Fibroblast of skin of back (primary cell): ENCODE data around the gene TMED1.
"Not testable (repeated sequence)": the region's sequence is repeated elsewhere in the genome, so short reads cannot be mapped to it uniquely, and the experiment has no call there.

Experiments used
- DNase-seq: peaks from one replicate; pipeline ENCODE4 v3.0.0-alpha.2; 2013

The TMED1 gene

DNA sequence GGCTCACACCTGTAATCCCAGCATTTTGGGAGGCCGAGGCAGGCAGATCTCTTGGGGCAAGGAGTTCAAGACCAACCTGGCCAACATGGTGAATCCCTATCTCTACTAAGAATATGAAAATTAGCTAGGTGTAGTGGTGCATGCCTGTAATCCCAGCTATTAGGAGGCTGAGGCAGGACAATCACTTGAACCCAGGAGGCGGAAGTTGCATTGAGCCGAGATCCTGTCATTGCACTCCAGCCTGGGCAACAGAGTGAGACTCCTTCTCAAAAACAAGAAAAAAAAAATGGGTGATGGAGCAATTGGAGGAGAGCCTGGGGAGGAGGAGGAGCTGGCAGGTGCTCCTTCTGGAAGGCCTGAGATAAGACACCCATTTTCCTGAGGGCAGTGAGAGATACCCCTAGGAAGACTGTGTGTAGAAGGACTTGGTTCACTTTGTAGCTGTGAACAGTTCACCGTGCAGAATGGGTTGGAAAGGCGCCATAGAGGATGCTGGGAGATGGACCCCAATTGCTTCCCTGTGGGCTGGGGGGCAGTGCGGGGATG lies 26.6 kb upstream of the TMED1 start:
- no peak for DNase-seq

- peak; percentile 29 for DNase-seq
These were observed 25.2 kb upstream of the TMED1 start for GRCh38 chr19:10861103-10861651.

- DNase-seq: peak; percentile 22
These were observed 22.3 kb upstream of the TMED1 start for GRCh38 chr19:10858204-10858828.

- not testable (repeated sequence) for DNase-seq
These were observed 20.9 kb upstream of the TMED1 start for GRCh38 chr19:10856899-10857298.

DNA sequence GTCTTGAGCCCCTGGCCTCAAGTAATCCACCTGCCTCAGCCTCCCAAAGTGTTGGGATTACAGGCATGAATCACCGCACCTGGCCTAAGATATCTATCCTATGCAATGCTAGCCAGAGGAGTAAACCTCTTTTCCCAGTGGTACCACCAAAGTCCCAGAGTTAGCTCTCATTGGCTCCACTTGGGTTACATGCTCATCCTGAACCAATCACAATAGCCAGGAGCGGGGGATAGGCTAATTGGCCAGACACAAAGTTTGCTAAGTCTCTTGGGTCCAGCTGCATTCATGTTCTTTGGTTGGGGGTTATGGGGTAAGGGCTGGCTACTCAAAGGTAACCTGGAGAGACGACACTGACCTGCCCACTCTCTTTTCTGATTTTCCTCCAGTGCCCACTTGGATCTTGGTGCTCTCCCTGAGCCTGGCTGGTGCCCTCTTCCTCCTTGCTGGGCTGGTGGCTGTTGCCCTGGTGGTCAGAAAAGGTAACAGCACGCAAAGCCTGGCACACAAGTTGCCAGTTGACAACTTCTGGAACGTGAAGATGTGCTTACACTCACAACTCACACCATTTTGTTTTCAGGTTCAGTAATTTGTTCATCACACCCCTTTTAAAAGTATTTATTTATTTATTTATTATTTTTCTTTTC lies 20.0 kb upstream of the TMED1 start:
- DNase-seq: peak; percentile 23

DNA sequence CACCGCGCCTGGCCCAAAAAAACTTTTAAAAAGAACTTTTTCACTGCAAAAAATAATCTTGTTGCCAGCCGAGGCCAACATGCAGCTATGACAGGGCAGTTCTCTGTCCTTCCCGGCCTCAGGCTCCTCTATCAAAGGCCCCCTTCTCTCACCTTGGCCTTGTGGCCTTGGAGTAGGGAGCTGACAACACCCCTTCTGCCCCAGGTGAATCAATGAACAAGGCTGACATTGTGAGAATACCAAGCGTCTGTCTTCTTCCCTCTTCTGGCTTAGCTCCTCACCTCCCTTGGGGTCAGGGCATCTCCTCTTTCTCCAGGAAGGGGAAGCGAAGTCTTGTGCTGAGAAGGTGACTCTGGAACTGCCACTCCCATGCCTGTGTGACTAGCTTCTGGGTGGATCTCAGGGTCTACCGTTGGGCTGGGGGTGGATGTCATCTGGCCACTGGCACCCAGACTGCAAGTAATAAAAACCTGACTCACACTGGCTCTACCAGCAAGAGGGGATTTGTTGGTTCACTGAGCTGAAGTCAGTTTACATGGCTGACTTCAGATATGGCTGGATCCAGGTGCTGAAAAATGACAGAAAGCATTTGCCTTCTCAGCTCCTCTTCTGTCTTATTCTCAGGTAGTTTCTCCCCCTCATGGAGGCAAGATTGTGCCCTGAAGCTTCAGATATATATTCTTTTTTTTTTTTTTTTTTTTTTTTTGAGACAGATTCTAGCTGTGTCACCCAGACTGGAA lies 18.5 kb upstream of the TMED1 start:
- DNase-seq: no peak

DNA sequence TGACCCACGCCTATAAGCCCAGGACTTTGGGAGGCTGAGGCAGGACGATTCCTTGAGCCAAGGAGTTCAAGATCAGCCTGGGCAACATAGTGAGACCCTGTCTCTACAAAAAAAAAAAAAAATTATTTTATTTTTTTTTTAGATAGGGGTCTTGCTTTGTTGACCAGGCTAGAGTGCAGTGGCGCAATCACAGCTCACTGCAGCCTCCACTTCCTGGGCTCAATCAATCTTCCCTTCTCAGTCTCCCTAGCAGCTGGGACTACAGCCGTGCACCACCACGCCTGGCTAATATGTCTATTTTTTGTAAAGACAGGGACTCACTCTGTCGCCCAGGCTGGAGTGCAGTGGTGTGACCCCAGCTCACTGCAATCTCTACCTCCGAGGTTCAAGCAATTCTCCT lies 16.9 kb upstream of the TMED1 start:
- no peak for DNase-seq

DNA sequence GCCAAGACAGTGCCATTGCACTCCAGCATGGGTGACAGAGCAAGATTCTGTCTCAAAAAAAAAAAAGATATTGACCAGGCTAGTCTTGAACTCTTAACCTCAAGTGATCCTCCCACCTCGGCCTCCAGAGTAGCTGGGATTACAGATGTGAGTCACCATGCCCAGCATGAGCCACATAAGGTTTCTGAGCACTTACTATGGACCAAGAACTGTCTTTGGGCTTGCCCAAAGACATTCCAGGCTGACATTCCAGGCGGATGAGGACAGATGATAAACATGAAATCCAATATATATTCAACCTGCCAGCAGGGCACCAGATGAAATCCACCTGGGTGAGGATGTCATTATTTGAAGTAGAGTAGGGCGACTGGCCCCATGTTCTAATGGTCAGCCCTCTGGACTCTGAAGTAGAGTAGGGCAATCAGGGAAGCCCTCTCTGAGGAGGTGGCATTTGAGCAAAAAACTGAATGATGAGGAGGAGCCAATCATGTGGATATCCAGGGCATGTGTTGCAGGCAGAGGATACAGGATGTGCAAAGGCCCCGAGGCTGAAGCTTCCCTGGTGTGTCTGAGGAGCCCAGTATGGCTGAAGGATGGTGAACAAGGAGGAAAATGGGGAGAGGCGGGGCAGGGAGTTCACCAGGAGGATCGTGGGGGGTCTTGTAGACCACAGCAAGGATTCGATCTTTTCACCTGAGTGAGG lies 16.2 kb upstream of the TMED1 start:
- peak; percentile 82 for DNase-seq

GRCh38 chr19:10850631-10851030 lies 14.6 kb upstream of the TMED1 start:
- no peak for DNase-seq

DNA sequence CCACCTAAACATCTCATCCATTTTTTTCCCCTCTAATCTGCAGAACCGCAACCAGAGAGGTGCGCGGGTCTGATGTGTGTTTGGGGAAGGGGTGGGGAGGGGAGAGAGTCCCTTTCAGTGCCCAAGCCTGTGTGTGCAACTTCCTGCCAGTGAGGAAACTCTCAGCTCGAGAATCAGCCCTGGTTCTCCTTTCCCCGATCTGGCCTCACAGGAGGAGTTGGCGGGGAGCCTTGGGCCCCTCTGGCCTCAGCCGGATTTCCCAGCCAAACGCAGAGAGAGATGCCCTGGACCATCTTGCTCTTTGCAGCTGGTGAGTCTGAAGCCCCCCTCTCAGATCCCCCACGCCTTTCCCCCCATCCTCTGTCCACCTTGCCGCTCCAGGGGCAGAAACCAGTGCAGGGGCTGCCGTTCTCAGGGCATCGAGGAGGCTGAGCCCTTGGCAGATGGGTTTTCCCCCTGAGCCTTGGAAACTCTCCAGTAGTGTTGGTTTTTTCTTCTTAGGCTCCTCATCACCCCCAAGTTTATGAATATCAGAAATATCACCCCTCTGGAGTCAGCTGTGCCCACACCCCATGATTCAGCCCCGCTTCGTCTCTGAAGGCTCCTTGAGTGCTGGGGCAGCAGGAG lies 12.3 kb upstream of the TMED1 start, which contains the start of gene C19orf38:
TSS of gene C19orf38 (plus strand) at position 186 of the 627 bp plus-strand sequence. CDS start at position 280, 94 bp downstream.
- no peak for DNase-seq

DNA sequence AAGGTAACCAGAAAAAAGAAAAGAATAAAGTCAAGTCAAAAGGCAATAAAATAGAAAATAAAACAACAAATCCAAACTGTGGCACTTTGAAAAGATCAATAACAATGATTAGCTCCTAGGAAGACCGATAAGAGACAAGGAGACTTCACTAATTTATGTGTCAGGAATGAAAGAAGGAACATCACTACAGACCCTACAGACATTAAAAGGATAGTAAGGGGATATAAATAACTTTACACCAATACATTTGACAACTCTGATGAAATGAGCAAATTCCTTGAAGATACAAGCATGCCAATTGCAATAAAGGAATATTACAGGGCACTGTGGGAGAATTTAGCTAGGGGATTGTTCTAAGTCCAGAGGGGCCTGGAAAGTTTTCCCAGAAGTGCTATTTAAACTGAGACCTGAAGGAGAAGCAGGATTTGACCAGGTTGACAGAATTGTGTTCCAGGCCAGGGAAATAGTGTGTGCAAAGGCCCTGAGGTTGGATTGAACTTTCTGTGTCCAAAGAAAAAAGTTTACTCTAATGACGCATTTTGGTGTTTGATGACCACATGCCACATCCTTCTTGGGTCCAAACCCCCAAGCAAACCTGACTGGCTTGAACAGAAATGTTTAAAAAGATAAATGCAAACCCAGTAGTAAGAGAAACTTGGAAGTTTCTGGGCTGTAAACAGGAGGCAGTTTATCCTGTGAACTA lies 10.6 kb upstream of the TMED1 start:
- no peak for DNase-seq

- no peak for DNase-seq
These were observed 6.8 kb upstream of the TMED1 start for GRCh38 chr19:10842788-10843187.

DNA sequence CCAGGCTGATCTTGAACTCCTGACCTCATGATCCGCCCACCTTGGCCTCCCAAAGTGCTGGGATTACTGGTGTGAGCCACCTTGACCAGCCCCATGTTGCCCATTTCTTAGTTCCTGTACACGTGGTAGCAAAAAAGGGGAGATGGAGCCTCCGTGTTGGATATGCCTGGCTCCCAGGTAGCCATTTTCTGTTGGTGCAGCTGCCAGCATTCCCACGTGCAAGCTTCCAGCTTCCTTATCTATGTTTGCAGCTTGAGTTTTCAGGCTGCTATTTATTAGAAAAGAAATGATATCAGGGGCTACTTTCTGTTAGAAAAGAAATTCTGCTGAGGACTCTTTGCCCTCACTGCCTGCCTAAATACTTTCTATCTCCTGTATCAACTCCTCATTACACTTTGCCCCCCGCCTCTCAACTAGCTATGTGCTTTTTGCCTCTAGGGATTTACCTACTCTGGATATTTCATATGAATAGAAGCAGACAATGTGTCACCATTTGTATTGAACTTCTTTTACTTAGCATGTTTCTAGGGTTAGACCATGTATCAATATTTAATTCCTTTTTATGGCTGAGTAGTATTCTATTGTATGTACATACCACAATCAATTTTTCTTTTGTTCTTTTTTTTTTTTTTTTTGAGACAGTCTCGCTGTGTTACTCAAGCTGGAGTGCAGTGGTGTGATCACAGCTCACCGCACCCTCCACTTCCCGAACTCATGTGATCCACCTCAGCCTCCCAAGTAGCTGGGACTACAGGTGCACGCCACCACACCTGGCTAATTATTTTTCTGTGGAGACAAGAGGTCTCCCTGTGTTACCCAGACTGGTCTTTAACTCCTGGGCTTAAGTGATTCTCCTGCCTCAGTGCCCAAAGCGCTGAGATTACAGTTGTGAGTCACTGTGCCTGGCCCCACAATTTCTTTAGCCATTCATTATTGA lies 3.4 kb upstream of the TMED1 start:
- no peak for DNase-seq

- DNase-seq: no peak
These were observed 2.4 kb upstream of the TMED1 start for GRCh38 chr19:10838377-10838776.

DNA sequence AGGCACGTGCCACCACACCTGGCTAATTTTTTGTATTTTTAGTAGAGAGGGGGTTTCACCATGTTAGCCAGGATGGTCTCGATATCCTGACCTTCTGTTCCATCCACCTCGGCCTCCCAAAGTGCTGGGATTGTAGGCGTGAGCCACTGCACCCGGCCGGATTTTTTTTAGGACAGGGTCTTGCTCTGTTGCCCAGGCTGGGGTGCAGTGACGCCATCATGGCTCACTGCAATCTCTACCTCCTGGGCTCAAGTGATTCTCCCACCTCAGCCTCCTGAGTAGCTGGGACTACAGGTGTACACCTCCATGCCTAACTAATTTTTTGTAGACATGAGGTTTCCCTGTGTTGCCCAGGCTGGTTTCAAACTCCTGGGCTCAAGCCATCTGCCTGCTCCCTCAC lies 1.6 kb upstream of the TMED1 start:
- DNase-seq: not testable (repeated sequence)

DNA sequence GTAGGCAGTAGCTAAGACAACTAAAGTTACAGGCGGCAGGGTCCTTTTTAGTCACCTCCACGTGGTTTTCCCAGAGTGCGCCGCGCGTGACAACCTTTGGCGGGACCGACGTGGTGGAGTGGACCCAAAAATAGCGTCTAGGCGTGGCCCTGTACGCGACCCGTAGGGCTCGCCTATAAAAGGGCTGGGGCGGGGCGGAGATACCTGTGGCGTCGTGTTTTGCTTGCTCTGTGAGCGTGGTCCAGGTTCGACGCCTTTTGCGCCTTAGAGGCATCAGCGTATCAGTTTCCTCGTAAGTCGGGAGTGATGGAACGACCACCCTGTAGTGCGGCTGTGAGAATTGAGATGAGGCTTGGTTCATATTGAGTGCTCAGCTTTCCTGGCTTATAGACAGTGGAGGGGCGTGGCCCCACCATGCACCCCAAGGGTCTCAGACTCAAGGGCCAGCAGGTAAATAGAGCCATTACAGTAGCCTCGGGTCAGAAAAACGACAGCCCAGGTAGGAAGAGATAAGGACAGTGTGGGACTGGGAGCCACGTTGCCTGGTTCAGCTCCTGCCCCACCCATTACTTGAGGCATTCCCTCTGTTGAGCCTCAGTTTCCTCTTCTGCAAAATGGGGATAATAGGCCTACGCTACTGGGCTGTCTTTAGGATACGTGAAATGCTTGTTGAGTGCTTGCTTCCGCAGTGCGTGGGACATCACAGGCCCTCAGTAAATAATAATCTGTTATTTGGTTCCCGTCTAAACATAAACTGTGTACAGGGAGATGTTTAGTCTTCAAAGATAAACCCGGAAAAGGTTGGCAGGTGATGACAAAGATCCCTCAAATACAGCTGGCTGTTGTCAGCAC lies 693 bp upstream of the TMED1 start:
- DNase-seq: peak; percentile 86

DNA sequence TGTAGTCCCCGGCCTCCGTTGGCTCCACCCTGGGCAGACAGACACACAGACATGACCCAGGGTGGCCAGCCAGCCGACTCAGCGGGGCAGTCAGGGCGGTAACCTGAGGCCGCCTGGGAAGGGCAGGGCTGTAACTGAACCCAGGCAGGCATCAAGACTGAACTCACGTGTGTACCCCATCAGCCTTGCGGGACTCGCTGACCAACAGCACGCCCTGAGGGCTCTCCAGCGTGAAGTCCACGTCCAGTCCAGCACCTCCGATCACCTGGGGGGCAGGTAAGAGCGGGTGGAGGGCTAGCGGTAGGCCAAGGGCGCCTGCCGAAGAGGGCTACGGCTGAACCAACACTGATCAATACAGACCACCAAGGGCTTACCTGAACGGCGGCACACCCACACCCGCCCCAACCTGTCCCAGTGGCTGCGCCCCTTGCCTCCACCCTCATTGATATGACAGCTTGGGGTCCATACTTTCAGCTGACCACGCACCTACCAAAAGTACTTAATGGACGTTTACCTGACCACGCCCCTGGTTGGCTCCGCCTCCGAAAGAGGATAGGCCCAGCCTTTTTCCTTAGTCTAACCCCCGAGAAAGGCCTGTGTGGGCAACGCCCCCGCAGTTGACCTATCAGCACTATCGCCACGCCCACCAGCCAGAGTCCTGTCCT lies 791 bp downstream of the TMED1 start:
- no peak for DNase-seq

DNA sequence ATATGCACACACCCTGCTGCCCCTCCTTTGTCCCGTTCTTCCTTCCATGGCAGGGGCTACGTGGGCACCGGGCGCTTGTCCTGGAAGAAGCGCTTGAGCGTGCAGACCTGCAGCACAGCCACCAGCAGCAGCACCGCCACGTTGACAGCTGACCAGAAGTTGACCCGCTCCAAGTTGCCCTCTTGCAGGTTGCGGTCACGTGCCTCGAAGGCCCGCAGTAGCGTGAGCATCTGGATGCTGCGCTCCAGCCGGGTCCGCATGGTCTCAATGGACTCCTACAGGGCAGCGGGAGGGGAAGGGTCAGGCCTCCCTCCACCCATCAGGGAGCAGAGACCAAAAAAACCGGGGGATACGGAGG lies 3.1 kb downstream of the TMED1 start:
- DNase-seq: no peak
